NCI-H82 (cell line): ENCODE results near the gene C7.
A peak's percentile ranks its signal among the peaks of the same experiment; 100 is the strongest.

ENCODE experiments used
- DNase-seq: peaks from one replicate; lab custom pipeline; 2025; lab: John Stamatoyannopoulos, UW

Gene C7

DNA sequence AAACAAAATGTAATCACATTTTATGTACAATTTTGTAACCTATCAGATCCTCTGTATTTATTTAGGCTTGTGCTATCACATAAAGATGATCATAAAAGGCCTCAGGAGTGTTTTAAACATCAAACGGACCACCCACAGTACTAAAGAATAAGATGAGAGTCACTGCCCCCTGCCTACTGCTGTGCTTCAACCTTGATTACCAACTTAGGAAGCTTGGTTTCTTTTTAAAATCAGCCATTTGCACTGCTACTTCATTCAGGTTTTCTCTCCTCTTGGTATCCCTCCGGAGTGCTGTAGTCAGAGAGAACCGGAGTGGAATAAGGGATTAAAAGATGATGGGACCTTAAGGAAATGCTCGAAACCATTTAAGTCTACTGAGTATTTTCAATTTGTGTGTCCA lies 6.9 kb downstream of the C7 start:
- no peak for DNase-seq

DNA sequence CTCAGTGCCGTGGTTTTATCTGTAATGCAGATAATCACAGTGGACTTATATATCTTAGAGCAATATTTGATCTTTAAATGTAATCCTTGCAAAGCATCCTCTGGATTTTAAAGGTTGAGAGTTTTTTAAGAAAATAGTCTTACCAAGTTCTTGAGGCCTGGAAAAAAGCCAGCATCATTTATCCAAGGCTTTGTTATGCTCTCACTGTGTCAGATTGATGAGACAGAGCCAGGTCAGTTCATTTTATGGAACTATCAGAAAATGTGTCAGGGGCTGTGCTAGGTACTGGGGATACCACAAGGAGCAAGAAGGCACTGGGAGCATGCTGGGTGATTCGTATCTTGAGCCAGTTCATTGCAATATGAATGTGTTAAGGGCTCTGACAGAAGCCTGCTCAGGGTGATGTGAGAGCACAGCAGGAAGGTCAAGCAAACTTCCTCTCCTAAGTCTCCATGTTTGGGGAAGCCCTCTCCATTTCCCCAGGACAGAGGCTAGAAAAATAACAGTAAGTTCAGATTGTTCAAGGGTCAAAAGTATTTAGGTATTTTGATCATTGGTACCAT lies 19.7 kb downstream of the C7 start:
- no peak for DNase-seq

DNA sequence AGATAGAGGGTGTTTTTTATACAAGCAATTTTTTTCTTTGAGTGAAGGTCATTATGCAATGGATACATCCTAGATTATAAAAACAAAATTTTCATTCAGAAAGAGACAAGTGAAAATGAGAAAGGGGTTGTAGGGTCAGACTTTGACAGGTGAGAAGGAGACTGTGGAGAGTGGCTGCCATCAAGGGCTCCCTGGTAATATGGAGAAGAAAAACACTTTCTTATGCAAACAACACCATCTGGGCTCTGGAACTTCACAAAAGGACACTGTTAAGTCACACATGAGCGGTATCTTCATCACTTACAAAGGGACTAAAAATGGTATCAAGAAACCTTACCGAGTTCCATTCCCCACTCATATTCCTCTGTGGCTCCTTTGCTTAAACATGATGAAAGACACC lies 23.5 kb downstream of the C7 start:
- no peak for DNase-seq

DNA sequence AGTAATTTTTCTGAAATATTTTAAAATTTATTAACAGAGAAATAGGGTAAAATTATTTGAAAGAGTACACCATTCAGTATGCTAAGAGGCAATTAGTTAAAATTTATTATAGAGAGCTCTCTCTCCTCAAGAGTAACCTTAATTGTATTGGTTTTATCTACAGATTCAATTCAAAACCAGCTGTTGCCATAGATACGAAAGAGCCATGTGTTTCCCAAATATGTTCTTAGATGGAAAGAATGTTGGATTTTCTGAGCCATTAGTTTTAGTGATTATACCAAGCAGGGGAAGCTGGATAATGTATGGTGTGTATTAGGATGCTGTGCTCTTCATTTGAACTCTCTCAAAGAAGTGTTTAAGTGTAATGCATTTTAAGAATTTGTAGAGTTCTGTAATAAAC lies 27.8 kb downstream of the C7 start:
- DNase-seq = no peak

DNA sequence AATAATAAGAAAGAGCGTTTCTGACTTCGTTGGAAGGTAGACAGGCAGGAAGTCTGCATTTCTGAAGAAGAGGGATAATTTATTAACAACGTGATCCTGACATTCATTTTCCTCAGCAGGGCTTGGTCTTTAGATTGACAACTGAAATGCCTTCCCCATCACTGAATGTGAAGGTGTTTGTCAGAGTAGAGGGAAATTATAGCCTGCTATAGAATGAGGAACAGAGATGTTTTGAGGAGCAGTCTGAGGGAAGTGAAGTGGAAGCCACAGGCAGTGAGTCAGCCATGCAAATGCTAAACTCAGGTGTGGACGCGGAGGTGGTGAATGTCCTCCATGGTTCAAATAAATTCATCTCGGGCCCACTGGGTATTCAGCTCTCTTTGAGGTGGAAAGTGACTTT lies 30.5 kb downstream of the C7 start:
- DNase-seq = no peak

DNA sequence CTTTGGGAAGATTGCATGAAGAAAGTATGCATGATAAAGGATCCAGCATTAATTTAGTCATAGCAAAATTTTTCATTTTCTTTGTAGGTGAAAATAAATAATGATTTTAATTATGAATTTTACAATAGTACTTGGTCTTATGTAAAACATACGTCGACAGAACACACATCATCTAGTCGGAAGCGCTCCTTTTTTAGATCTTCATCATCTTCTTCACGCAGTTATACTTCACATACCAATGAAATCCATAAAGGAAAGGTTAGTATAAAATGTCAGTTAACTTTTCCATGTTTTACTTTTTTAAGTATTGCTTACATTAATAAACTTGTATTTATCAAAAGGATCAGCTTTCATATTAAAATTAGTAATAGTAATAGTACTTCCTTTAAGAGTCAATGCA lies 35.8 kb downstream of the C7 start:
- no peak for DNase-seq

DNA sequence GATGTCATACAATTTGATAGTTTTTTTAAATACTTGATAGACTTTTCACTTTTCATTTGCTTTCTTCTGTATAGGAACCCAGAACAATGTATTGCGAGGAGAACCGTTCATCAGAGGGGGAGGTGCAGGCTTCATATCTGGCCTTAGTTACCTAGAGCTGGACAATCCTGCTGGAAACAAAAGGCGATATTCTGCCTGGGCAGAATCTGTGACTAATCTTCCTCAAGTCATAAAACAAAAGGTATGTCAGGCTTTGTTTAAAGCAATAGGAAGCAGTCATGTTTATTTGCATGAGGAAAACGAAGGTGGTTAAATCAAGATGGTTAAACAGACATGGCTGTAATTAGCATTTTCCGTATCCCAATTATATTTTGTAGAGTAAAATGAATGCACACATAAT lies 46.0 kb downstream of the C7 start:
- no peak for DNase-seq

DNA sequence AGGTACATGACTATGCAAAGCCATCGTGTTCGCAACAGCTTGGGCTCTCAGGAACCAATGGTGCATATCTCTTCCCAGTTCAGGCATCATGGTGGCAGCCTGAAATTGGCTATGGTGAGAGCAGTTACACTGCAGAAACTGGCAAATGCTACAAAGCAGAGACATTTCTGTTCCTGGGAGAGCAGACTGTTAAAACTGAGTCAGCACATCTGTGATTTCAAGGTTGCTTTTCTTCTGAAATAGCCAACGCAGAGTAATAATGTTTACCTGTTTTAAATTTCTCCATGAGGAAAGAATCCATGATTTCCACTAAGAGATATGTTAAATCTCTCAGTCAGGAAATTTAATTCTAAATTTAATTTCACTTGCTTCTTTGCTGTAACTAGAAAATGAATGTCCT lies 47.8 kb downstream of the C7 start:
- DNase-seq = no peak

DNA sequence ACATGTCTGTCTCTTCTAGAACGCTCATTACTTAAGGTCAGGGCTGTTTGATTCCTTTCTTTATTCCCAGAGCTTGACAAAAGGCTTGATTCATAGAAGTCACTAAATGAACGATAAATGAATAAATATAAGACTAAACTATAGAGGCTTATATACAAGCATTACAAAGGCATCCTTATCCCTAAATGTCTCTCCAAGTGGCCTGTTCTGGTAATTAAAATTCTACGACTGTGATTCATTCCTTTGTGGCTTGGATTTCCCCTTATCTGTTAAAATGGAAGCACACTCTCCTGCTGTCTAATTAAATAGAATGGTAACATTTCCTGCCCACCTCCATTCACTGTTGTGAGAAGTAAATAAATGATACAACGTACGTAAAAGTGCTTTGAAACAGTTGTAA lies 49.5 kb downstream of the C7 start:
- no peak for DNase-seq

DNA sequence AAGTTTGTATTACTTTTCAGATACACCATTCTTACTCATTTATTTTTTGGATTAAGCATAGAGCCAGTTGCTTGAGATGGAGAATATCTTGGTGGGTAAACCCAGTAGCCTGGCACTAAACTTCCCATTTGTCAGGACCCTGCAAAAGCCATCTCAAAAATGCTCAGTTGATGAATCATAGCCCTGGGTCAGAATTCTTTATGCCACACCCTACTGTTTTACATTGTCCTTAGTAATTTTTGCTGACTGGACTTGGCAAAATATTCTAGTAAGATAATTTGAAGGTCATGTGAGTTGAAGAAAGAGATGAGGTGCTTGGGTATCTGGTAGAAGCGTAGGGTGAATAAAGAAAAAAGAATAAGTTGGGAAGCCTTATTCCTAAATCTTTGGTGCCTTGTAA lies 50.7 kb downstream of the C7 start:
- no peak for DNase-seq

DNA sequence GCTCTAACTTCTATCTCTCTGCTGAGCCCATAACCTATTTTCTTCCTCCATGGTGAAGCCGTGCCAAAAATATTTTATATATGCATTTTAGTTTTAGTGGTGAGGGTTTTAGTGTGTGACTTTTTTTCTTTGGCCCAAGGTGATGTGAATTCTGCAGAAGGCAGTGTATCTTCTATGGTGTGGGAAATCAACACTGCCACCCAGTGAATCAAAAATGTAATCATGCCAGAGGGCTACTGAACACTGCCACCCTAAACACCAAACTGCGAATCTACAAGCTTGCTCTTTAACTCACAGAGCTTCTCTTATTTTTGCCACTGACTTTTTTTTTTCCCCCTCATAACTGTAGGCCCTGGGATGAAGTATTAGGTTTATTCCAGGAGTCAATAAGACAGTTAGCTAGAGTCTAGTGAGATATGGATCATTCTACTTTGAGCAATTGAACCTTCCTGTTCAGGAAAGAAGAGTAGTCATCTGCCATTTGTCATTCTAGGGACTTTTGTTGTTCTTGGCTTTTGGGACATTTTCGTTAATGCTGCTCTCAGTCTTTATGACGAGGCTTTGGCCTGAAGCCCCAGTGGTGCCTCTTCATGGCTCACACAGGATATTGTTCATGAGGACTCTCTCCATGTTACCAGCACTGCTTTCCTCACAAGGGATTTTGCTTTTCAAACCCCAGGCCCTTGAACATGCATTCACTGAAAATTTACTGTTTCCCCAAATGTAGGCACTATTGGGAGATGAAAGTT lies 53.1 kb downstream of the C7 start:
- no peak for DNase-seq

DNA sequence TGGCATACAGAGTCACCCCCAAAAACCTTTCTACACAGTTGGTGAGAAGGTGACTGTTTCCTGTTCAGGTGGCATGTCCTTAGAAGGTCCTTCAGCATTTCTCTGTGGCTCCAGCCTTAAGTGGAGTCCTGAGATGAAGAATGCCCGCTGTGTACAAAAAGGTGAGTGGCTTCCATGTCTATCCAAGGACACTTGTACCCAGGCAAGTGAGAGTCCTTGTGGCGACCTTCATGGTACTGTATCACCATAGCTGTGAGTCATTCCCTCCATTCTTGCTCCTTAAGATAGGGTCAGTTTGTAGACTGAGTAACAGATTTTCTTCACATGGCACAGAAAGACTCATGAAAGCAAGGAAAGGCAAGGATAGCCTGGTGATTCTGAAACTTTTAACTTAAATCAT lies 63.1 kb downstream of the C7 start:
- no peak for DNase-seq

DNA sequence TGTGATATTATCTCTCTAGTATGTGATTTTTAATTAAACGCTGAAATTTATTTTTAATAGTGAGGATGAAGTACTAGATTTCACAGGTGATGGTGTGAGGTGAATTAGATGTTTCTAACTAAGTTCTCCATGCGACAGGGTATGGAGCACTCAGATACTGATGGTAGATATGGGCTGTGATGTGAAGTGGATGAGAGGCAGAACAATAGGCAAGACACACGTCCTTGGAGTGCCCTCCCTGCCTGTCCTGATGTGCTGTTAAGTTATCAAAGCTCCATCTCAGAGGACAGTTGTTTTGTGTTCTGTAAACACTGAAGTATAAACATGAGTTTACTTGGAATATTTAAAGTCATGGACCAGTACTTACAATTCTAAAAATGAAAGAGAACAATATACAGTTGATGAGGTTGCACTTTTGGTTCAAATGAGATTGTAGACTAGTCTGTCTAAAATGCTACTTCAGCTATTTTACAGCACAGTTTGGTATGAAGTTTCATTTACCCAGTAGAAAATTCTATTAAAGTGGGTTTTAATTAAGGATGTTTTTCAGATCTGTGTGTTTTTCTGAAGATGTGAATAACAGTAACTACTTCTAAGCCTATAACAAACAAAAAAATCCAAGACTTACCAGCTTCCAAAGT lies 64.2 kb downstream of the C7 start:
- no peak for DNase-seq

DNA sequence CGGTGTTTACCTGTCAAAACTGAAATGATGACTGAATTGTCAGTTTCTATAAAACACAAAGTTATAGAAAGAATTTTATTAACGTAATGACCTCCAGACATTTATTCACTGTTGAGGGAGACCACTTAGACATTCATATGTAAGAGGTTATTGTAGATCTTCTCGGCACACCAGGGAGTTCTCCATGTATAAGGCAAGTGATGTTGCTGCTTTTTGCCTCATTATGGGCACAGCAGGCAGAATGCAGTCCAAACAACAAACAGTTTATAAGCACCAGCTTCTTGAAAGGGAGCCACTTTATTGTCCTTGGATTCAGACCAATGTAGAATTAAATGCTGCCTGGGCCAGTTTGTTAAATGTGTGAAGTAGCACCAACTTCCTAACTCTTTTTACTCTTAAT lies 66.7 kb downstream of the C7 start:
- no peak for DNase-seq

DNA sequence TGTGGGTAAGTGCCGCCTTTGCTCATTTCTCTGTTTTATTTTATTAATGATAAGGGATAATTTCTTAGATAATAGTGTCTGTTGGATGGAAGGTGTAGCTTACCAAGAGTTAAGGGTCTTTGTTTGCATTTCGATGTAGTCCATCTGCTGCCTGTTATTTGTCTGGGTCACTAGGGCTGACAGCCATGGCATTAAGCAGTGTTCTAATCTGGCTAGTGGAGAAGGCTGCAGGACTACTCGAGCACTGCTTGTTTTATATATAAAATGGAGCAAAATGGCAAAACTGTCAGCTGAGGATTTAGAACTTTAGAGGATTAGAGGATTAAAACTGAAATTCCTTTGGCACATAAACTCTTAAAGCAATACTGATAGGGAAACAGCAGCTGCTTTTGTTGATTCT lies 67.5 kb downstream of the C7 start:
- peak; percentile 79 for DNase-seq

DNA sequence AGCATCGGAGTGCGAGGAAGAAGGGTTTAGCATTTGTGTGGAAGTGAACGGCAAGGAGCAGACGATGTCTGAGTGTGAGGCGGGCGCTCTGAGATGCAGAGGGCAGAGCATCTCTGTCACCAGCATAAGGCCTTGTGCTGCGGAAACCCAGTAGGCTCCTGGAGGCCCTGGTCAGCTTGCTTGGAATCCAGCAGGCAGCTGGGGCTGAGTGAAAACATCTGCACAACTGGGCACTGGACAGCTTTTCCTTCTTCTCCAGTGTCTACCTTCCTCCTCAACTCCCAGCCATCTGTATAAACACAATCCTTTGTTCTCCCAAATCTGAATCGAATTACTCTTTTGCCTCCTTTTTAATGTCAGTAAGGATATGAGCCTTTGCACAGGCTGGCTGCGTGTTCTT lies 72.1 kb downstream of the C7 start:
- DNase-seq = no peak

DNA sequence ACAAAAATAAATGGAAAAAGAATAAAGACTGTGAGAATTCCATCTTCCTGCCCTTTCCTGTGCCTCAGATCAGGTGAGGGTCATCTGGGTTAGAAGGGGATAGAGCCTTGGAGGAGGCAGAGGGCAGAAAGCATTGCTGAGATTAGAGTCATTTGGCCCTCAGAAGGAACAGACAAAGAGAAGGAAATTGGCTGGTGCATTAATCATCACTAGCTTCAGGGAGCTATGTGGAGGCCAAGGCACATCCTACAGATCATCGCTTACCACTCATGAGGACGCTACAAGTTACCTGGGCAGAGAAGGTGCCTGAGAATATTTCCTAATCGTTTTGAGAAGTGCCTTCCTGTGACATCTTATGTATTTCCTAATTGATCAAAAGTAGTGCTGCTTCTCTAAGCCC lies 74.5 kb downstream of the C7 start:
- DNase-seq = no peak

DNA sequence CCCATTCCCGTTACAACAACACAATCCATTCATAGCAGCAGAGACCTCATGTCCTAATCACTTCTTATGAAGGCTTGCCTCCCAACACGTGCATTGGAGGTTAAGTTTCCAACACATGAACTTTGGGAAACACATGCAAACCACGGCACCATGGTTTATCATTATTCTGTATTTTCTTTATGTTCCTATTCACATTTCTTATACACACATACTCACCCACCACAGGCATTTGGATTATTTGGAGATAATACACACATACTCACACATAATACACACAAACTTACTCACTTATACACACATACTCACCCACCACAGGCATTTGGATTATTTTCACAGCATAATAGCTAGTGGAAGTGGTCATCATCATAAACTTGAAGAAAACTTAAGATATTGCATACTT lies 75.6 kb downstream of the C7 start:
- DNase-seq = no peak

DNA sequence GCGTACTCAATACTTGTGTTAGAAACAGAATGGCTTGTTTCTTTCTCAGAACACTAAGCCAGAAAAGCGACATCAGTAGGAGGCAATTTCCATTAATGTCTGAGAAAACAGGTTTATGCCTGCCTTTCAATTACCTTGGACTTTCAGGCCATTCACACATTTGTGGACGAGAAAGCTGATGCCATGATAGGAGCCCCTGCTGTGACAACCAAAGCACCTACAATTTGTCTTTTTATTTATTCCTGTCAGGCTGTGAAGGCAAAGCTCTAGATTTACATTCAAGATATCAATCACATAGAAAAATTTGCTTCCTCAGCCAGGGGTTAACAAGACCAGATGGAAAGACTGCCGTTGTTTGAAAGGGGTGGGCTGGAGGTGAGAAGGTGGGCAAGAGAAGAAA lies 76.2 kb downstream of the C7 start:
- DNase-seq = no peak

DNA sequence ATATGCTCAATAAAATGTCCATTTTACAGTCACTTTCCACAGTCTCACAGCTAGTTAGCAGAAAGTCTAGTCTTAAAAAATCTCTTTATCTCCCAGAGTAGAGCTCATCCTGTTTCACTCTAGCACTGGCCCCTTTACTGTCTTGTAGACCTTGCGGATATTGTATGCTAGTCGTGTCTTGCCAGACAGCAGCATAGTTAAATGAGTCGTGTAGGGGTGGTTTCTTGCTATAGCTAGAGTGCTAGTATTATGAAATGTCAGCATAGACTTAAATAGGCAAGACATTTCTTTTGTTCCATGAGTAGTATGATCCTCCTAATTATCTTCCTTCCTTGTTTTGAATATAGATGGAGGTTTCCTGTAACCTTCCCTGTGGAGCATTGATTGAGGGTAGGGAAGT lies 77.4 kb downstream of the C7 start:
- DNase-seq = no peak

DNA sequence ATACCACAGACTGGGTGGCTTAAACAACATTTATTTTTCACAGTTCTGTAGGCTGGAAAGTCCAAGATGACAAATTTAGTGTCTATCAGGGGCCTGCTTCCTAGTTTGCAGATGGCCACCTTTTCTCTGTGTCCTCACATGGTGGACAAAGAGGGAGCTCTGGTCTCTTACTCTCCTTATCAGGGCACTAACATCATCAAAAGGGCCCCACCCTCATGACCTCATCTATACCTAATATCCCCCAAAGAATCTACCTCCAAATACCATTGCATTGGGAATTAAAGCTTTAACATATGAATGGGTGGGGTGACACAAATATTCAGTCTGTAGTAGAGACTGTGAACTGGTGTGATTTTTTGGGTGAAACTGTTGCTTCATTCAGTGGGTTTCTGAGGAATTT lies 78.1 kb downstream of the C7 start:
- DNase-seq = no peak

DNA sequence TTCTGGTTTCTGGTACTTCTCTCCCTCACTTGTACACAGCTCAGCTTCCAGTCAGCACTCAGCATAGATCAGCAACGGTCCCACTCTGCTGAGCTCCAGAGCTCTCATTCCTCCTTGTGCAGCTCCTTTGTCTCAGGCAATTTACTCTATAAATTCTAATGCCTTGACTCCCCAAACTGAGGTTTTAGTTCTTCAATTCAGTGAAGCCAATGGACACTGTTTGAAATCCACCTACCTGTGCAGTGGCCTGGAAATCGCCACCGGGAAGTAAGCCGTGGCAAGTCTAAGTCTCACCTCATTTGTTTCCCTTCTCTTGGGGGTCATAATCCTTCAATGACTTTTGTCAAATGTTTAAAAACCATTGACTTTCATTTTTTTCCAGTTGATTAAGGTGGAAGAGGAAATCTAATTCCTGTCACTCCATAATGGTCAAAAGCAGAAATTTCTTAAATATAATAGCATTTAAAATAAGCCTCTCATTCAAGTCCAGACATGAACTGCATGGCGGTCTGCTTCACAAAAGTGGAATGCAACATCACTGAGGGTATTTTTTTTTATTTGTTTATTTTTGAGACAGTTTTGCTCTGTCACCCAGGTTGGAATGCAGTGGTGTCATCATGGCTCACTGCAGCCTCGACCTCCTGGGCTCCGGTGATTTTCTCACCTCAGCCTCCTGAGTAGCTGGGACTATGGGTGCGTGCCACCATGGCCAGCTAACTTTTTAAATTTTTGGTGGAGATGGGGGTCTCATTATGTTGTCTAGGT lies 79.6 kb downstream of the C7 start:
- no peak for DNase-seq
